Activated CD8-positive, alpha-beta memory T cell treated with anti-CD3 and anti-CD28 coated beads, Interleukin-2, amount 50 U/mL, for 4 hours (primary cell): ENCODE measurements around the gene GINS1.

Source experiments
- DNase-seq: peaks from one replicate; pipeline ENCODE4 v3.0.0-alpha.2; 2020

GINS1 gene

DNA sequence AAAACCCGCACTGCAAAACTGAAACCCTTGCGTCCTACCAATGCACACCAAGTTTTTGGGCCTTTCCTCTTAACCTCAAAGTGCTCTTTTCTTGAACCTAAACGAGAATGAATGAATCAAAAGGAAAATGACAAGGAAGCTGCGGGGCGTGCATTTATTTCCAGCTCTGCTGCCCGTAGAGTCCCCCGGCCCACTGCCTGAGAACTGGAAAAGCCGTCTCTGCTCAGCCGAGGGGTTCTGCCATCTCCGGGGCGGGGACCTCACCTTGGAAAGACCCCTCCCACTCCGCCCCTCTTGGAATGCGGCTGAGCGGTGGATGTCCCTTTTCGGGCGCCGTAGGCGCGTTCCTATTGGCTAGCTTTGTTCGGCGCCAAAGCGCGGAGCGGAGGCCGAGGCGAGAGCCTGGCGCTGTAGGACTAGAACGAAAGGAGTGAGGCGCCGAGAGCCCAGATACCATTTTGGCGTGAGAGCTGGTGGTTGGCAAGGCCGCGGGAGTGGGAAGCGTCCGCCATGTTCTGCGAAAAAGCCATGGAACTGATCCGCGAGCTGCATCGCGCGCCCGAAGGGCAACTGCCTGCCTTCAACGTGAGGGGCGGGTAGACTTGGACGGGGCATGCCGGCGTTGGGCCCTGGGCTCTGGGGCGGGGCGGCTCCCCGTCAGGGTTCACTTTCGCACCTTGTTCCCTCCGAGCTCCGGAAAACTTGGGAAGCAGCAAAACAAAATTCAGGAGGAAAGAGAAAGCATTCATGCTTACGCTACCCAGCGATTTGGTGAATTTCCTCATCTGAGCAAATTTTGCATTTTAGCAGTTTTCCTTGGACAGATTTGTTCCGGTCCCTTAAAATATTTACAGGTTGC is at the start of gene GINS1:
Gene GINS1, plus strand, starts transcription at position 363 of the 859 bp plus-strand sequence. Its CDS starts 148 bp downstream, at position 511.
- DNase-seq = peak; percentile 71

DNA sequence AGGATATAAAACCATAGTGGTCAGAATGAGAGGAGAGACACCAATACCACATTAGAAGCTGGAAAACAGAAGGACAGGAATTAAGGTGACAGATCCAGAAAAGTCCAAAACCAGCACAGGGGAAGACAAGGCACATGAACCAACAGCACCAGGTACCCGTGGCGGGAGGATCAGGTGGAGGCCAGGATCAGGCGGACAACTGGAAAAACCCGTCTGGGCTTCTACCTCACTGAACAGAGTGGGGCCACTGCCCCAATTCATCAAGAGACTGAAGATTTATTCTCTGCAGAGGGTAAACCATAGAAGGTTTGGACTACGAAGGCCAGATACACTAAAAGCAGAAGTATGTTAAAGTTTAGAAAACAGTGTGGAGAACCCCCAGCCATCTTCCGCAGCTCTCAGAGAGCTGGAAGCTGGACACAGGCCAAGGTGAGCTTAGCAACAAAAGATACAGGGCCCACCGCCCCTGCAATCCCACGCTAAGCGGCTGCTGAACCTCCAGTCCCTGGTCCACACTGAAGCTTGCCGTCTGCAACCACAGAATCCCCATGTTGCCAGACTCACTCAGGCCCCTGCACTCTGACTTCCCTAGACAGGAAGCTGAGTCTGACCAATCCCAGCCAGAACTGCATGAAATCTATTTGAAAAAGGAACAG is 46.7 kb upstream of the GINS1 start:
- no peak for DNase-seq

DNA sequence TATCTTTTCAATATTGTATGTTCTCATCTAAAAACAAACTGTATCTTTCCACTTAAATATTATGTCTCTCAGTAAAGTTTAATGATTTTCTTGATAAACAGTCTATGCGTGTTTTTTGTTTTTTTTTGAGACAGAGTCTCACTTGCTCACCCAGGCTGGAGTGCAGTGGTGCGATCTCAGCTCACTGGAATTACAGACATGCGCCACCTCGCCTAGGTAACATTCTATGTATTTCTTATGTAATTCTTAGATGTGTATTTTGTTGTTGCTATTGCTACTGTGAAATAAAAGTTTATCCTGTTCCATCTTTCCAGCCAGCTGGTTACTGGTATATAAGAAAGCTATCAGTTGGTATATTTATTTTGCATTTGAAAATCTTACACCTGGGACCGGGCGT is 46.2 kb upstream of the GINS1 start:
- DNase-seq = no peak

DNA sequence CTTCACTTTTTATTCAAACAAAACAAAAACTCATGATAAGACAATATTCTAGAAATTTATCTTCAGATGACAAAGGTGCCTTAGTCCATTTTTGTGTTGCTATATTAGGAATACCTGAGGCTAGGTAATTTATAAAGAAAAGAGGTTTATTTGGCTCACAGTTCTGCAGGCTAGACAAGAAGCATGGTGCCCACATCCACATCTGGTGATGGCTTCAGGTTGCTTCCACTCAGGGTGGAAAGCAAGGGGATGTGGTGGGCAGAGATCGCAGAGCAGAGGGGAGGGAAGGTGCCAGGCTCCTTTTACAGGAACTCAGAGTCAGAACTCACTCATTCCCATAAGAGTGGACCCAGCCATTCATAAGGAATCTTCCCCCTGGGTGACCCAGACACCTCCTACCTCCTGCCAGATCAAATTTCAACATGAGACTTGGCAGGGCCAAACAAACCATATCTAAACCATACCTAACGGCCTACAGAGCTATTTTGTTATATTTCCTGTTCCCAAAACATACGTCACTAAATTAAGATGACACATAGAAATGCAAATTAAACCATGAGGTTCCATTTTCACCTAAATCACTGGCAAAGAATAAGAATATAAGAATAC is 43.2 kb upstream of the GINS1 start:
- no peak for DNase-seq

DNA sequence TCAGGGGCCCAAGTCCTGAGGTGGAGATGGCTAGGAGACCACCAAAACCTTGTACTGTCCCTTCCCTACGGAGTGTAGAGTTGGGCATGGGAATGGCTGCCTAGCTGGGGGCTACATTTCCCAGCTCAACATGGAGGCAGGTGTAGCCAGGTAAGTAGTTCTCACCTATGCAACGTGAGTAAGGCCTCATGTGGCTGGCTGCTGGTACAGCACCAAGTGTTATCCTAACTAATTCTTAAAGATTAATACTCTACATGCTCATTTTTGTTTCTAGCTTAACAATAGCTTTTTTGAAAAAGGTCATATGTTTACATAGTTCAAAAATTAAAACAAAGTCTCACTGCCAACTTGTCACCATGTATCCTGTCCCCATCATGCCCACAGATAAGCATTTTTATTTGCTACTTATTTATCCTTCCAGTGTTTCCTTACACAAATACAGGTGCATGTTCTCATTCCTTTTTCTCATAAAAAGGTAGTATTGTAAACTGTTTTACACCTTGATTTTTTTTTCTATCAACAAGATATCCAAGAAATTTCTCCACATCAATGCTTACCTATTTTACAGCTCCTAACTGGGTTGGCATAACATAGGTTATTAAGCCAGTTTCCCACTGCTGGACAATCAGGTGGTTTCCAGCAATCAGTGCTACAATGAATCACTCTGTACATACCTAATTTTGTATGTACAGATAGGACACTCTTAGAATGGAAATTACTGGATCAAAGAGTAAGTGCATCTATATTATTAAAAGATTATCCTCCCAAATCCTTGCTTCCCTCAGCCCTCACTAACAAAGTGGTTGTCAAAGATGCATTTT is 42.4 kb upstream of the GINS1 start:
- DNase-seq = no peak

DNA sequence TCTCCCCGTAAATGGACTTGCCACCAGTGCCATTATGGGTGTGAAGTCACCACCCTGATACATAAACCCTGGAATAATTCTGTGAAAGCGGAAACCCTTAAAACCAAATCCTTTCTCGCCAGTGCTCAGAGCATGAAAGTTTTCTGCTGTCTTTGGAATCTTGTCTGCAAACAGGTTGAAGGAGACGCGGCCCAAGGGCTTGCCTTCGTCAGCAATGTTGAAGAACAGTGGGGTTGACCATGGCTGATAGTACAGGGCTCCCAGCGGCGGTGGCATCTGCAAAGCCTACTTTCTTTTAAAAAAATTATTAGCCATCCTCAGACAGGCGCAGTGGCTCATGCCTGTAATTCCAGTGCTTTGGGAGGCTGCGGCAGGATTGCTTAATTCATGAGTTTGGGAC is 38.9 kb upstream of the GINS1 start:
- no peak for DNase-seq

DNA sequence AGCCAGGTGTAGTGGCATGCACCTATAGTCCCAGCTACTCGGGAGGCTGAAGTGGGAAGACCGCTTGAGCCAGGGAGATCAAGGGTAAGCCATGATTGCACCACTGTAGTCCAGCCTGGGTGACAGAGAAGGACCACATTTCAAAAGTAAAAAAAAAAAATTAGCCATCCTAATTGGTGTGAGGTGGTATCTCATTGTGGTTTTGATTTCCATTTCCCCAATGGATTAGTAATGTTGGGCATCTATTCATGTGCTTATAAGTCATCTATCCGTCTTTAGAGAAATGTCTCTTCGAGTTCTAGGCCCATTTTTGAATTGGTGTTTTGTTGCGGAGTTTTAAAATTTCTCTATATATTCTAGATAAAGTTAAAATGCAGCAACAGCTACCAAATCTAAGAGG is 38.5 kb upstream of the GINS1 start:
- DNase-seq = no peak

DNA sequence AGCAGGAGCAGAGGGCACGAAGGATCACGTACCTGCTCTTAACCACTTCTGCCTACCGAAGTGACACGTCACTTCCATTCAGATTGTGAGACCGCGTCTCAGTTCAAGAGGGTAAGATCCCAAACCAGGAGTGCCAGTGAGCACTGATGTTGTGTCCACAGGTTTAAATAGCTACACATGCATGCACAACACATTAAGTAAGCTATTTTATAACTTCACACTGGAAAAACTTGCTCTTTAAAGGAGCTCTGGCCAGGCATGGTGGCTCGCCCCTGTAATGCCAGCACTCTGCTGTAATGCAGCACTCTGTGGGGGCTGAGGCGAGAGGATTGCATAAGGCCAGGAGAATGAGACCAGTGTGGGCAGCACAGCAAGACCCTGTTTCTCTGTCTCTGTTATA is 37.9 kb upstream of the GINS1 start:
- DNase-seq = no peak

DNA sequence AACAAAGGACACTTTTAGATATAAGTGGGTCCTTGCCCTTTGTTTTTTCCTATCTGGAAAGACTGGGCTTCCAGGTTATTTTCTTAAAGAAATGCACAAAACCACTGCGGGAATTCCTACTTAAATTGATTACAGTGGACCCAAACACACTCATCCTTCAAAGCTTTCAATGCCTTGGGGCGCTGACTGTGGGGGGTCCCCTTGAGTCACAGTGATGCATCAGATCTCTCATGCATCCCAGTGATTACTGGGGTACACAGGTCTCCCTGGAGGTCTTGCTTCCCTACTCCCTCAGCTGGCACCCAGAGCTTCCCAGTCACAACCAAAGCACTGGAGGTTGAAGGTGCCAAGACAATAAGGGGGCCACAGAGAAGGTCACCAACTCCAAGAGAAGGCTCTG is 37.5 kb upstream of the GINS1 start:
- no peak for DNase-seq

DNA sequence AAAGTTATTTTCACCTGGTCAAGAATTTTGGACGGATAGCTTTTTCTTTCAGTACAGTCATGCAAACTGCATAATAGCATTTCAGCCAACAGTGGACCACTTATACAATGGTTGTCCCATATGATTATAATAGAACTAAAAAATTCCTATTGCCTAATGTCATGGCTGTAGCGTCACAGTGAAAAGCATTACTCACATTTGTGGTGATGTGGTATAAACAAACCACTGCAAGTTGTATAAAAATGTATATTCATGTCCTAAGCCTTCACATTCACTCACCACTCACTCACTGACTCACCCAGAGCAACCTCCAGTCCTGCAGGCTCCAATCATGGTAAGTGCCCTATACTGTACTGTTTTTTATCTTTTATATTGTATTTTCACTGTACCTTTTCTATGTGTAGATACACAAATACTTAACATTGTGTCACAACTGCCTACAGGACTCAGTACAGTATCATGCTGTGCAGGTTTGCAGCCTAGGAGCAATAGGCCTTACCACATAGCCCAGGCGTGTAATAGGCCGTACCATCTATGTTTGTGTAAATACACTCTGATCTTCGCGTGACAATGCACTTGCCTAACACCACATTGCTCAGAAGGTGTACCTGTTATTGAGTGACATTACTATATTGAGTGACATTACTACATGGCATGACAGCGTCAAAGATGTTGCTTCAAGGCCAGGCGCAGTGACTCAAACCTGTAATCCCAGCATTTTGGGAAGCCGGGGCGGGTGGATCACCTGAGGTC is 34.7 kb upstream of the GINS1 start:
- no peak for DNase-seq

DNA sequence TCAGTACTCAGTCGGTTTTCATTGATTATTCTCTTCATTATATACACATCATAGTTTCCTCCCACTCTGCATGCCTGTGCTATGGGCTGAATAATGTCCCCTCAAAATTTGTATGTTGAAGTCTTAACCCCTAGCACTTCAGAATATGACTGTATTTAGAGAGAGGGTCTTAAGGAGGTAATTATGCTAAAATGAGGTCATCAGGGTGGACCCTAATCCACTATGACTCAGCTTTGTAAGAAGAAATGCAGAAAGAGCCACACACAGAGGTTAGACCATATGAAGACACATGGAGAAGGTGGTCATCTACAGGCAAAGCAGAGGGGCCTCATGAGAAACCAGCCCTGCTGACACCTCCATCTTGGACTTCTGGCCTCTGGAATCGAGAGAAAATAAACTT is 32.6 kb upstream of the GINS1 start:
- no peak for DNase-seq

DNA sequence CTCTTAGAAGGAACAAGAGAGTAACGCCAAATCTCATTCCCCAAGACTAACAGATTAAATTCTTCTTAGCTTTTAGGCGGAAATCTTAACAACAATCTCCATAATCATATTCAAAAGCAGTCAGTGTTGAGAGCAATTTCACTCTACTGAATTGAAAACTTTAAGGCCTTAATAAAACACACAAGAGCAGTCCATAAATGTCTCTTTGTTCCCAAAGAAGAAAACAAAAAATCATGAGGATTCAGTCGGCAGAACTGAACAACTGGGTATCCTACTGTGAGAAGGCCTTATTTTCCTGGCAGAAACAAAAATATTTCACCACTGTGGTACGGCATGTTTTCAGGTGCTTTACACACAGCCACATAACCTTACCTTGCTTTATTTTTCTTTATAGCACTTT is 31.2 kb upstream of the GINS1 start:
- no peak for DNase-seq

DNA sequence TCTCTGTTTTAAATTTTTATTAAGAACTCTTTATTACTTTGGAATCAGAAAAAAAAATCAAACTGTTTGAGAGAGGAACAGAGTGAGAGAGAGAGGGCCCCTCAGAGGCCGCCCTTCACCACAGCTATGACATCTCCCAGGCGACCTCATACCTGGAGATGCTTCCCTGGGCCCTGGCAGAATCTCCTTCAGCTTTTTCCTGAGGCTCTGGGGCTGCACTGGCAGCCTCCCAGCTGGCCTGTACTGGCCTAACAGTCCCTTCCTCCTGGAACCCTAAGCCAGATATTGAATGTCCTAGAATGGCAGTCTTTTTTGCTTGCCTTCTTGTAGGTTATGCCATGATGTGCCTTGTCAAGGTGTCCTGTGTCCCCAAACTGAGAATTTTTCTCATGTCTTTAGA is 30.6 kb upstream of the GINS1 start:
- no peak for DNase-seq

DNA sequence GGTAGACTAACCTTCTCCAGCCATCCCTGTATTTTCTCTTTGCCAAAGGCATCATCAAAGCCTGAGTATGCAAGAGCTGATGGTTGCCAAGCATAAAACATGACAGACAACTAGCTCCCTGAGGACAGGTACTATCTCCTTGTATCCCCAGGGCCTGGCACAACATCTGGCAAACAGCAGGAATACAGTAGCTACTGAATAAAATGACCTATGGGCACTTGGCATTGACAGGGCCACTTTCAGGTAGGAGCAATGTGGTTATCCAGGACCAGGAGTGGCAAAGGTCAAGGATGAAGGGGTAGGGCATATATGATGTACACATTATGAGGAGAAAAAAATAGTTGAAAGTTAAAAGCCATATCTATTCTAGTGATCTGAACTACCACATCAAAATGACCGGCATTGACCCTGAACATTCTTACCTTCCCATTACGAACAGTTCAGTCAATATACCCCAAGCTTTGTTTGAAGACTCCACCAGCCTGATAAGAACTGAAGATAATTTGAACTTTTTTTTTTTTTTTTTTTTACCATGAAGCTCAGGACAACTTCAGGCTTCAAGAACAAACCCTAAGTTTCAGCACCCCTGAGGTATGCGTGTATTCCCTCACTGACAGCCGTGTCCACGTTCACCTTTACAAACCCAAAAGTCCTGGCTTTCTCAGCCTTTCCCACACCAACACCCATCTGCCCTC is 29.1 kb upstream of the GINS1 start:
- no peak for DNase-seq

DNA sequence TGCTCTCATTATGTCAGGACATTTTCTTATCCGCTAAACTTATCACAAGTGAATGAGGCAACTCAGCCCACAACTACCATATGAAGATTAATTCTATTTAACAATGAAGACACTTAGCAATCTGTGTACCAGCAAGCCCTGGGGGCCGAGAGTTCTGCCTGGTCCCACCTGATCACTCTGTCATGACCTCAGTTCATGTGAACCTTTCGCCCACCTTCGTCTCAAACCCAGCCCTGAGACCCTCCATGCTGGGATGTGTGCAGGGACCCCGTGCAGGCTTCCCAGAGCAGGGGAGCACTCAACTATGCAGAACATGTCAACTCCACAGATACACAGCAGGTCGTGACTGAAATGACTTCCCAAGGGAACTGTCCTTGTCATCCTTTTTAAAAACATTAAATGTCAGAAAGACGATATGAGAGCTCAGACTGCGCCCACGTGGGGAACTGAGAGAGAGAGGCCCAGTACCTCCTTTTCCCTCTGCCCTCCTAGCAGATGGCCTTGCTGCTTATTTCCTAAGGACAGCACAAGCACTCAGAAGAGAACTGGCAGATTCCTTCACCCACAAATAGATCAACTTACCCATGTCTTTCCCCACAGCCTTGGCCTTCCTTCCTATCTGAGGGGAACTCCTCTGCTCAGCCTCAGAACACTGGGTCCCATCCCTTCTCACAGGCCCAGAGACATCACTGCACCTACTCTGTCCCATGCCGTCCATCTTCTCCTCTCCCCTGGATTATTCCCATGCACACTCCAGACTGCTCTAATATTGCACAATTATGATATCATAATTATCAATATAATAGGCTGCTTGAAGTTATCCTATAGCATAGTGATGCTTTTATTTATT is 28.4 kb upstream of the GINS1 start:
- DNase-seq = no peak

DNA sequence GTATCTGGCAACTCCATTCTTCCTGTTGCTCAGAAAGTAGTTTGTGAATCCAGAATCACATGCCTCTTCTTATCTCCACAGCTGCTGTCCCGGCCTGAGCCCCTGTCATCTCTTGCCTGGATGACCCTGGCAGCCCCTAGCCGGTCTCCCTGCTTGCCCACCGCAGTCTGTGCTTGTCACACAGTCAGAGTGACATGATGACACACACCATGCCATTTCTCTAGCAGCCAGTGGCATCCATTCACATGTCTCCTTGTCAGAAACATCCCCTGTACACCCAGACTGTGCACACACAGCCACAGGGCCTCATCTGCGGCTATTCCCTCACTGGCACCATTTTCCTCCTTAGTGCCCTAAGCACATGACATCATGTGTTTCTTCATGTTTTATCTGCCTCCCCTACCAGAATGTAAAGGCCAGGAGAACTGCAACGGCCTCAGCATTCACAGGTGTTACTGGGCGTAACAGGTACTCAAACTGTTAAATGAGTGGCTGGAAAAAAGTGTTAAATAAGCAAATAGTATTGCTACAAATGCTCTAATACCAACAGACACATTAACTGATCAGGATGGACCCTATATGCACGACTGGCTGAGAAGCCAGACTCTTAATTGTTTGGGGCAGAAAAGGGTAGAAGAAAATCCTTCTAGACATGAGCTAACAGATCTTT is 26.4 kb upstream of the GINS1 start:
- DNase-seq = no peak

DNA sequence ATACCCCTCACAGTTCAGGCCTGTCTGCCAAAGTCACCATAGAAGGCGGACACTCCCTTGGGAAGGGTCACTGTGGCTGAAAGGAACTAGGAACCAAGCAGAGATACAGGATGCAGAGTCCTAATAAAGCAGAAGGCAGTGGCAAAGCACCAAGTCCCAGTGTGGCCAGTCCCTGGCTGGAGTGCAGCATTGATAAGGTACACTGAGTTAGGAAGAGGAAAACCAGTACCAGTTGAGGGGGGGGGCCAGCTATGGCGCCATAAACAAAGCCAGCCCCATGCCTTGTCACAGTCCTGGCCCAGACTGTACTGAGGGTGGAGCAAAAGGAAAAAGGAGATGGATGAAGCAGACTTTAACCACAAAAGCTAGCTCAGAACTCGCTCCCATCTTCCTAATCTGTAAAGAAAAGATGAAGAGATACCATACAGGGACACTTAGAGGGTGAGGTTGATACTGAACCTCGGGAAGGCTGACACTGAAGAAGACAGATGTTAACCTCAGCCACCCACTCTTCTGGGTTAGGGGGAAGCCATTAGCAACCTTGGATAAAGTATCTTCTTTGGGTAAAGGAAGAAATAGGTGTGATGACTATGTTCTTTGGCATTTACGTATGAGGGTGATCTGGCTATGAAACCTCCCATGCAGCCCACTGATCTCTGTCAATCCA is 24.6 kb upstream of the GINS1 start:
- DNase-seq = no peak

DNA sequence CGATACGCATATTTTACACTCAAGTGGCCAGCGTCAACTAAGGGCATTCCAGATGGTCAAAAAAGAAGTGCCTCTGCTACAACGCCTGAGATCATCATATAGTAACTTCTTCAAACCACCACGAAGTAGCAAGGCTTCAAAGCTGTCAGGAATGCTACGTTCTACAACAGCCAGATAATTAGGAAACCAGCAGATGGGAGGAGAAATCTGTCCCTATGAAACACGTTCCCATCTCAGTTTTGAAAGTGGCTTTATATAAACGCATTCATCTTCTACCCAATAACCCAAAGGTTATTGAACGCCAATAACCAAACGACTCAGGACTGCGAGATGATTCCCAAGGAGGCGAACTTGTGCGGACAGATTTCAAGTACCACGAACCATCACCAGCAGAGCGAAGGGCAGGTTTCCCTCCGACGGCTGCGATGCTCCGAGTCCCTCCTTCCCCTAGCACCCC is 18.0 kb upstream of the GINS1 start:
- DNase-seq = no peak

DNA sequence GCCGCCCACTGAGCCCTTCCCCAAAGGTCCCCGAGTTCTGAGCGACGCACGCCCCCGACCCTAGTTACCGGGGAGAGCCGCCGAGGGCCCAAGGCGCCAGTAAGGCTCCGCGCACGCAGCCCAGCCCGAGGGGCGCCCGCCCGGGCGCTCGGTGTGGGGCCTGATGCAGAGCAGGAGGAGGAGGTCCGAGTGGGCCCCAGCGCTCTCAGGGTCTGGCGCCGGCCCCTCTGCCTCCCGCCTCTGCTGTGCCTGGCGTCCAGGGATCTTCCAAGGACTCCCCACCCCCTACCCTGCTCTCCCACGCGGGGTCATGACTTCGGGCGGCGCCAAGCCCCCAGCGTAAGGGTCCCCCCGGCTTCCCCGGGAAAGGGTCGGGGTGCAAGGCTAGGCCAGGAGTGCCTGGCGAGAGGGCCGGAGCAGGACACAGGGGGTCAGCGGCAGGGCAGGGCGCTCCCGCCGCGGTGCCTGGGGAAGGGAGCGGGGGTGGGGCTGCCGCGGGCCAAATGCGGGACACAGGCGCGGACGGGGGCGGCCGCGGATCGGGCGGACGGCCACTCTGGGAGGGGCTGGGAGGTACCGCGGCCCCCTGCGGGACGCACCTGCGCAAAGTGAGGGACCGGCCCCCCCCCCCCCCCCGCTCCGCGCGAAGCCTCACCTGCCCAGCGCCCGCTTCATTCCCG is 17.5 kb upstream of the GINS1 start:
- DNase-seq = peak; percentile 31
